Pons (tissue), 1 donor: ENCODE data around the gene INS.

Experiments used
- DNase-seq: peaks from one replicate; pipeline ENCODE4 v3.0.0-alpha.2; 2016; ENCODE audit warnings: low spot score

INS gene

GRCh38 chr11:2164861-2165555 lies 4.0 kb upstream of the INS start:
- DNase-seq, result no peak

GRCh38 chr11:2164081-2164480 lies 3.1 kb upstream of the INS start:
- no peak for DNase-seq

GRCh38 chr11:2163428-2163978 lies 2.5 kb upstream of the INS start:
- no peak for DNase-seq

- DNase-seq, result no peak
Measured at GRCh38 chr11:2159536-2160413, 1.2 kb downstream of the INS start.

GRCh38 chr11:2158966-2159365 lies 2.0 kb downstream of the INS start:
- DNase-seq, result no peak

GRCh38 chr11:2158296-2158737 lies 2.7 kb downstream of the INS start:
- no peak for DNase-seq

GRCh38 chr11:2157294-2158040 lies 3.5 kb downstream of the INS start:
- no peak for DNase-seq

- DNase-seq, result peak; percentile 15
Measured at GRCh38 chr11:2156416-2157182, 4.4 kb downstream of the INS start.

- no peak for DNase-seq
Measured at GRCh38 chr11:2155511-2155910, 5.5 kb downstream of the INS start.

- DNase-seq, result no peak
Measured at GRCh38 chr11:2154889-2155288, 6.1 kb downstream of the INS start.

GRCh38 chr11:2154195-2154585 lies 6.8 kb downstream of the INS start:
- no peak for DNase-seq

- DNase-seq, result no peak
Measured at GRCh38 chr11:2153581-2154194, 7.3 kb downstream of the INS start.

GRCh38 chr11:2151500-2152257 lies 9.3 kb downstream of the INS start:
- DNase-seq, result peak; percentile 60

- DNase-seq, result peak; percentile 29
Measured at GRCh38 chr11:2149864-2150847, 10.9 kb downstream of the INS start.

GRCh38 chr11:2149460-2149859 lies 11.5 kb downstream of the INS start:
- no peak for DNase-seq

- no peak for DNase-seq
Measured at GRCh38 chr11:2148595-2148994, 12.4 kb downstream of the INS start.

GRCh38 chr11:2147391-2147790 lies 13.6 kb downstream of the INS start:
- DNase-seq, result no peak

- no peak for DNase-seq
Measured at GRCh38 chr11:2146051-2146450, 15.0 kb downstream of the INS start.
